GM21447 (cell line): ENCODE results near the gene KIRREL2.
"Not testable (repeated sequence)": the region's sequence is repeated elsewhere in the genome, so short reads cannot be mapped to it uniquely, and the experiment has no call there.

Experiments
- ATAC-seq: cut with Tn5 transposase; IDR thresholded peaks from one replicate; pipeline ENCODE4 v1.9.1; 2021; ENCODE audit not compliant: unreplicated experiment

Gene KIRREL2

GRCh38 chr19:35895911-35896642 is 39.4 kb downstream of the KIRREL2 start:
- ATAC-seq = no peak

- no peak for ATAC-seq
Measured at GRCh38 chr19:35896643-35897040, 39.9 kb downstream of the KIRREL2 start.

- no peak for ATAC-seq
Measured at GRCh38 chr19:35897706-35898451, 41.2 kb downstream of the KIRREL2 start.

- no peak for ATAC-seq
Measured at GRCh38 chr19:35898499-35898809, 41.7 kb downstream of the KIRREL2 start.

GRCh38 chr19:35899547-35900214 is 43.0 kb downstream of the KIRREL2 start:
- peak; percentile 31 for ATAC-seq

- ATAC-seq = no peak
Measured at GRCh38 chr19:35901055-35901644, 44.4 kb downstream of the KIRREL2 start.

GRCh38 chr19:35901854-35902661 is 45.3 kb downstream of the KIRREL2 start, which contains the start of gene HCST:
Gene HCST, plus strand, starts transcription at chr19:35902529. Its CDS starts 65 bp downstream, at chr19:35902594.
- ATAC-seq = no peak

- no peak for ATAC-seq
Measured at GRCh38 chr19:35902870-35903475, 46.3 kb downstream of the KIRREL2 start.

GRCh38 chr19:35903550-35904179 is 47.0 kb downstream of the KIRREL2 start:
- ATAC-seq = no peak

GRCh38 chr19:35904311-35905068 is 47.8 kb downstream of the KIRREL2 start:
- no peak for ATAC-seq

- no peak for ATAC-seq
Measured at GRCh38 chr19:35905178-35905727, 48.5 kb downstream of the KIRREL2 start.

GRCh38 chr19:35907377-35907745 is 50.6 kb downstream of the KIRREL2 start:
- no peak for ATAC-seq

- no peak for ATAC-seq
Measured at GRCh38 chr19:35908010-35908441, 51.3 kb downstream of the KIRREL2 start, which contains the start of gene TYROBP. Gene TYROBP, minus strand, starts transcription at chr19:35908295. Its CDS starts 67 bp downstream, at chr19:35908228.

- peak; percentile 58 for ATAC-seq
Measured at GRCh38 chr19:35908973-35909683, 52.4 kb downstream of the KIRREL2 start.

- ATAC-seq = peak; percentile 14
Measured at GRCh38 chr19:35909684-35910035, 52.9 kb downstream of the KIRREL2 start.

GRCh38 chr19:35910355-35910754 is 53.6 kb downstream of the KIRREL2 start:
- ATAC-seq = not testable (repeated sequence)

- no peak for ATAC-seq
Measured at GRCh38 chr19:35911173-35911572, 54.5 kb downstream of the KIRREL2 start.

GRCh38 chr19:35911790-35912189 is 55.1 kb downstream of the KIRREL2 start:
- ATAC-seq = no peak
